ENCODE results near the gene JMJD8.
"Not testable (repeated sequence)": the region's sequence is repeated elsewhere in the genome, so short reads cannot be mapped to it uniquely, and the experiment has no call there.

Gene JMJD8

DNA sequence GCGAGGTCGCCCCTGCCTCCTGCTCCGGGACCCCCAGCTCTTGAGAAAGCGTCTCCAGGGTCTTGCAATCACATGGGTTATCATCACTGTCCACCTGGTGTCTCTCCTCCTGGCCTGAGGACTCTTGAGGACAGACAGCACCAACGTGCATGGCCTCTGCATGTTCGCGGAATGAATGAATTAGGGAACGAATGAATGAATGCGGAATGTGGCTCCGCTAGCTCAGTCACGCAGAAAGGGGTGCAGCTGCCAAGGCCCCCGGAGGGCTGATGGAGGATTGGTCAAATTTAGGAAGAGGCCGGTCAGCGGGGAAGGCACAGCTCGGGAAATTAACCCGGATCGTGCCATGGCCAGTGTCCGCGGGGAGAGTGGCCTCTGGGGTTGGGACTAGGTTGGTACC, 18.2 kb upstream of the JMJD8 start:
- H3K27me3 ChIP-seq (ENCODE audit: control insufficient read depth, insufficient read depth, low read length), result peaks cover 58% of the 10 kb centered on the region

DNA sequence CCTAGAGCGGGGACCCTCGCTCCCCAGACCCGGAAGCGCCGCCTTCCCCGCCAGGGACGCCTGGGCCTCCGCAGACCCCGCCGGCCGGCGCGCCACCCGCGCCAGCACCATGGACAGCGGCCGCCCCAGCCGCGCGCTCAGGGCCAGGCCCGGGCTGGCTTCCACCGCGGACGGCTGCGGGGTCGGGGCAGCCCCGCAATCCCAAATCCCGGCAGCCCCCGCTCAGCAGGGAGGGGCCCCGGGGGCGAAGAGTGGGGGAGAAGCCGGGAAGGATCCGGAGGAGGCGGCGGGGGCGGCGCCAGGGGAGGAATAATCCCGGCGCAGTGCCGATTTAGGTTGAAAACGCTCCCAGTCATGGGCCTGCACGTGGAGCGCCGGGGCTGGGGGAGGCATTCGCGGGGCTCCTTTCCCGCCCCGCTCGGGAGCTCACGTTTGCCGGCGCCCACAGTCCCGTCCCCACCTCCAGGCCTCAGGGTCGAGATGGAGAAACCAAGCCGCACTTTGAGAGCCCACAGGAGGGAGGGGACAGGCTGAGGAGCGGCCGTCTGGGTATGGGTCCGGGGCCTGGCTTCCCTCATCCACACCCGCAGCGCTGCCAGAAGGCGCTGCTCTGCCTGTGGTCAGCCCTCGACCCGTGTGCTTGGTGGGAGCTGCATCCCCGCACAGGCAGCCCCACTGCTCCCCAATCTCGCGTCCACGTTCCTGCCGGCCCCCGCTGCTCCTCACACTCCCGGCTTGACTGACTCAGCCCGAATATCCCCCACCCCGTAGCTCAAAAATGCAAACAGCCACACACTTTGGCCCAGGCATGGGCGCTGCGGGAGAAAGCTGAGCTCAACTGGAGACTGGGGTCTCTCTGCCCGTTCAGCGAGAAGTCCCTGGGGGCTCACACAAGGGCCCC, 16.8 kb upstream of the JMJD8 start:
- H3K9ac ChIP-seq (ENCODE audit: low read length), result no peak overlapping the region
- peaks cover 48% of the 10 kb centered on the region for H3K27me3 ChIP-seq (ENCODE audit: control insufficient read depth, insufficient read depth, low read length)

More for the DNA sequence above, 18.2 kb upstream of the JMJD8 start:
- Histone ChIP-seq H3K4me1 (ENCODE audit: control insufficient read depth, insufficient read depth, low read length) (no peaks in the 10 kb centered on the region), H3K4me3 (ENCODE audit: low read length) (no peak overlapping the region), H3K36me3 (ENCODE audit: control insufficient read depth, insufficient read depth, low read length) (no peaks in the 10 kb centered on the region), H3K9ac (ENCODE audit: low read length) (no peak overlapping the region), H3K27ac (ENCODE audit: low read depth, low read length) (no peak overlapping the region)

DNA sequence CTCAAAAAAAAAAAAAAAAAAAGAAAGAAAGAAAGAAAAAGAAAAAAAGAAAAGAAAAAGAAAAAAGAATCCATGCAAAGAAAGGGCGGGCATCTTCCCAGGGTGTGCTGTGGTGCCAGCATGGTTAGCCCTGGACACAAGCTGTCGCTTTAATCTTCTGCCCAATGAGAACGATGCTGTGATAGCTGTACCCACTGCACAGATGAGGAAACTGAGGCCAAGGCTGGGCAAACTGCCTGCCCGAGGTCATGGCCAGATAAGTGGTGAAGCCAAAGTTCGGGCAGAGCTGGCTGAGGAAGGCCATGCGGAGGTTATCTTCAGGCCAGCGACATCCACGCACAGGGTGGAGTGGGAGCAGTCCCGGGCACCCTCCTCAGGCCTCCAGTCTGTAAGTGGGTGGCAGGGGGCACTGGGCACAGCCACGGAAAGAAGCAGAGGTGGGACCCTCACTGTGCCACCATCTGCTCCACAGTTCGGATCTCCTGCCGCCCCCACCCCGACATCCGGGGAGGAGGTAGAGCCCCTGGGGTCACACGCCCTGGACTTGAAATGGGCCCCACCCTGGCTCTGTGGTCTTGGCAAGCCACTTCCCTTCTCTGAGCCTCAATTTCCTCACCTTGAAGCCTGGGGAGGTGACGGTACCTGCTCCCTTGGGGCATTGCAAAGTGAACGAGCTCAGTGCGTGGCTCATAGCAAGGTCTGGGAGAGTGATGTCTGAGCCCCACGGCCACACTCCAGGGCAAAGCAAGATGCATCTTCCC, 15.0 kb upstream of the JMJD8 start:
- Histone ChIP-seq H3K27me3 (ENCODE audit: control insufficient read depth, insufficient read depth, low read length) (peaks cover 47% of the 10 kb centered on the region), H3K4me3 (ENCODE audit: low read length) (no peak overlapping the region), H3K4me1 (ENCODE audit: control insufficient read depth, insufficient read depth, low read length) (no peaks in the 10 kb centered on the region)

More for the DNA sequence above, 16.8 kb upstream of the JMJD8 start:
- no peak overlapping the region for H3K4me3 ChIP-seq (ENCODE audit: low read length)
- no peaks in the 10 kb centered on the region for H3K36me3 ChIP-seq (ENCODE audit: control insufficient read depth, insufficient read depth, low read length)
- no peak overlapping the region for H3K27ac ChIP-seq (ENCODE audit: low read depth, low read length)
- no peaks in the 10 kb centered on the region for H3K4me1 ChIP-seq (ENCODE audit: control insufficient read depth, insufficient read depth, low read length)

DNA sequence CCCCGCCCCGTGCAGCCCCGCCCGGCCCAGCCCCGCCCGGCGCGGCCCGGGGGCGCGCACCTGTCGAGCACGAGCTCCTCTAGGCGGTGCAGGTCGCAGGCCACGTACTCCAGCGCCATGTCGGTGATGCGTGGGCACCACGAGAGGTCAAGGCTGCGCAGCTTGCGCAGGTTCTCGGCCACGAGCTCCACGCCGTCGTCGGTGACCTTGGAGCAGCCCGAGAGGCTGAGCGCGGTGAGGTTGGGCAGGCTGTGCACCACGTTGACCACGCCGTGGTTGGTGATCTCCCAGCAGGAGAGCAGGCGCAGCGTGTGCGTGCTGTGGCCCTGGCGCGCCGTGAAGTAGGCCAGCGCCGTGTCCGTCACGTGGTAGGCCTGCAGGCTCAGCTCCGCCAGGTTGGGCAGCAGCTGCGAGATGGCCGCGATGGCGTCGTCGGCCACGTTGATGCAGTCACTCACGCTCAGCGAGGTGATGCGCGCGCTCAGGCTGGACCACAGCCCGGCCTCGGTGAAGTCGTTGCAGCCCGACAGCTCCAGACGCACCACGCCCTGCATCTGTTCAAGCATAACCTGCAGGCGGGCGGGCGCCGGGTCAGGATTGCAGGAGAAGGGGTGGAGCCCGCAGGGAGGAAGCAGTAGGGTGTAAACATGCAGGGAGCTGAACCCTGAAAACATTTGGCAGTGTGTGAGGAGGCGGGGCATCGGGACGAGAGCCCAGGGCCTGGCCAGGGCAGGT, 11.4 kb upstream of the JMJD8 start:
- Histone ChIP-seq H3K27ac (ENCODE audit: low read depth, low read length) (no peak overlapping the region), H3K4me1 (ENCODE audit: control insufficient read depth, insufficient read depth, low read length) (no peaks in the 10 kb centered on the region), H3K36me3 (ENCODE audit: control insufficient read depth, insufficient read depth, low read length) (no peaks in the 10 kb centered on the region), H3K4me3 (ENCODE audit: low read length) (peak overlapping the region; percentile 51), H3K9ac (ENCODE audit: low read length) (no peak overlapping the region), H3K27me3 (ENCODE audit: control insufficient read depth, insufficient read depth, low read length) (peaks cover 22% of the 10 kb centered on the region)

More for the DNA sequence above, 15.0 kb upstream of the JMJD8 start:
- Histone ChIP-seq H3K27ac (ENCODE audit: low read depth, low read length) (no peak overlapping the region), H3K36me3 (ENCODE audit: control insufficient read depth, insufficient read depth, low read length) (no peaks in the 10 kb centered on the region), H3K9ac (ENCODE audit: low read length) (no peak overlapping the region)

DNA sequence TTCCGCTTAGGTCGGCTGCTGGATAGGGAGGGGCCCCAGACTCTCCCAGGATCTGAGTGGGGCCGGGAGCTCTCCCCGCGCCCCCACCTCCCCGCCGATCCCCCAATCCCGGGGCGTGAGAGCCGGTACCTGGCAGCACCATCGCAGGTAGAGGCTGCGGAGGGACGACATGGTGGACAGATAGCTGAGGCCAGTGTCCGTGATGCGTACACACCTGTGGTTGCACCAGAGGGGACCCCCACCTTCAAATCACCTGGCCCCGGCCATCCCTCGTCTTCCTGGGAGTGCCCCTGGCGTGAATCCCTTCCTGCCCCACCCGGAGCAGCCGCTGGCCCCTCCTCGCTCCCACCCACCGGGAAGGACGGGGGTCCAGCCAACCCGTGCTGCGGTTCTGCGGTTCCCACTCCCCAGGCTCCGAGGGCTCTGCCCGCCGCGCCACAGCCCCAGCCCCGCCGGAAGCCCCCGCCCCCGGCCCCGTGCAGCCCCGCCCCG, 10.8 kb upstream of the JMJD8 start:
- Histone ChIP-seq H3K27me3 (ENCODE audit: control insufficient read depth, insufficient read depth, low read length) (peaks cover 15% of the 10 kb centered on the region), H3K36me3 (ENCODE audit: control insufficient read depth, insufficient read depth, low read length) (no peaks in the 10 kb centered on the region), H3K4me3 (ENCODE audit: low read length) (peak overlapping the region; percentile 33), H3K4me1 (ENCODE audit: control insufficient read depth, insufficient read depth, low read length) (no peaks in the 10 kb centered on the region), H3K27ac (ENCODE audit: low read depth, low read length) (no peak overlapping the region), H3K9ac (ENCODE audit: low read length) (no peak overlapping the region)

DNA sequence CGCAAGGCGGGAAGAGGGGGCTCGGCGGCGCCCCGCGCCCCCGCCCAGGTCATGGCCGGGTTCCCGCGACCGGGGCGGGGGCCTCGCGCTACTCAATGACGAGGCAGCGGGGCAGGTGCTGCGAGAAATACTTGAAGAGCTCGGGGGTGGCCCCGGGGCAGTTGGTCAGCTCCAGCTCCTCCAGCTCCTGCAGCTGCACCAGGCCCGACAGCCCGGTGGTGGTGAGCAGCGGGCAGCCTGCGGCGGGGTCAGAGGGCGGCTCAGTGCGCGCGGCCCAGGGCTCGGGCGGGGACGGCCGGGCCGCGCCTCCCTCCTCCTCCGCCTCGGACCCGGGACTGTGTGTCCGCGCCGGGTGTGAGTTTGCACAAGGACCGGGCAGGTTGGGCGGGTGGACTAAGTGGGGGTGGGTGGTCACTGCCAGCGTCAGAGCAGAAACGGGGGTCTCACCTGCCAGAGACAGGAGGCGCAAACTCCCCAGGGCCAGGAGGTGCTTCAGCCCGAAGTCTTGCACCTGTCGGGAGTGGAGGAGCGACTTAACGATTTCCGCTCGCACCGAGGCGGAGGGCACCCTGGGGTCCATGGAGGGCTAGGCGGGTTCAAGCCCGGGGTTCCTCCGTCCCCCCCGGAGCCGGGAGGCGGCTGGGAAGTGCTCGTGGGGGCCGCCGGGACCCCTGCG, 10.2 kb upstream of the JMJD8 start:
- H3K36me3 ChIP-seq (ENCODE audit: control insufficient read depth, insufficient read depth, low read length), result no peaks in the 10 kb centered on the region
- peaks cover 5% of the 10 kb centered on the region for H3K4me1 ChIP-seq (ENCODE audit: control insufficient read depth, insufficient read depth, low read length)
- H3K4me3 ChIP-seq (ENCODE audit: low read length), result no peak overlapping the region
- H3K9ac ChIP-seq (ENCODE audit: low read length), result no peak overlapping the region
- H3K27me3 ChIP-seq (ENCODE audit: control insufficient read depth, insufficient read depth, low read length), result peaks cover 14% of the 10 kb centered on the region
- H3K27ac ChIP-seq (ENCODE audit: low read depth, low read length), result no peak overlapping the region

DNA sequence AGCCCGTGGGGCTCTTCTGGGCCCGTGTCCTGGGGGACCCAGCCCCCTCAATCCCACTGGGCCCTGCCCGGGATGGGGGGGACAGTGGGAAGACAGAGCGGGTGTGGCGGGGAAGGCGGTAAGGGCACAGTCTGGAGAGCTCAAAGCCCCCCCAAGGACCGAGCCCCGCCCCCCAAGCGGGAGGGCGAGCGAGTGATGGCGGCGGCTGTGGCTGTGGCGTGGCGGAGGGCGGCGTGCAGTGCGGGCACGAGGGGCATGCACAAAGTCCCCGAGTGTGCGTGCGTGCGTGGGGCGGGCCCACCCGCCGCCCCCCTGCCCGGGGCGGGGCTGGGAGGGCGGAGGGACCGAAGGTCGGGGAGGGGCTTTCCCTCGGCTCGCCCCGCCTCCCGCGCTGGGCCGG, 9.6 kb upstream of the JMJD8 start:
- Histone ChIP-seq H3K4me1 (ENCODE audit: control insufficient read depth, insufficient read depth, low read length) (peaks cover 5% of the 10 kb centered on the region), H3K4me3 (ENCODE audit: low read length) (no peak overlapping the region), H3K27ac (ENCODE audit: low read depth, low read length) (no peak overlapping the region), H3K9ac (ENCODE audit: low read length) (no peak overlapping the region), H3K27me3 (ENCODE audit: control insufficient read depth, insufficient read depth, low read length) (peaks cover 12% of the 10 kb centered on the region), H3K36me3 (ENCODE audit: control insufficient read depth, insufficient read depth, low read length) (no peaks in the 10 kb centered on the region)

DNA sequence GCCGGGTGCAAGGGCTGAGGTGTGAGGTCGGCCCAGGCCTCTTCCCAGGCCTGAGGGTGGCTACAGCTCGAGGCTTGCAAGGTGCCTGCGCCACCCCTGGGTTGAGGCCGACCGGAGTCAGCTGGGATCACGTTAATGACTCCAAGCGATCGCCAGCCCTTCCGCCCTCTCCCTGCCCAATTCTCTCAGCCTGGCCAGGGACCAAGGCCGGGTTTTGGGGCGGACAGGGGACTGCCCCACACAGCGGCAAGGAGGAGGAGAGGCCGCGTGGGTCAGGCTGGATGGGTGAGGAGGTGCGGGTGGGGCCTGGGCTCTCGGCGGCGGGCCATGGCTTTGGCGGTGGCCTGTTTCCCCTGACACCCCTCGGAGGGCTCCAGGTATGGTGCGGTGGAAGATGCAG, 9.2 kb upstream of the JMJD8 start:
- peaks cover 12% of the 10 kb centered on the region for H3K27me3 ChIP-seq (ENCODE audit: control insufficient read depth, insufficient read depth, low read length)
- H3K27ac ChIP-seq (ENCODE audit: low read depth, low read length), result no peak overlapping the region
- H3K4me3 ChIP-seq (ENCODE audit: low read length), result no peak overlapping the region
- H3K9ac ChIP-seq (ENCODE audit: low read length), result no peak overlapping the region
- no peaks in the 10 kb centered on the region for H3K36me3 ChIP-seq (ENCODE audit: control insufficient read depth, insufficient read depth, low read length)
- H3K4me1 ChIP-seq (ENCODE audit: control insufficient read depth, insufficient read depth, low read length), result peaks cover 5% of the 10 kb centered on the region

DNA sequence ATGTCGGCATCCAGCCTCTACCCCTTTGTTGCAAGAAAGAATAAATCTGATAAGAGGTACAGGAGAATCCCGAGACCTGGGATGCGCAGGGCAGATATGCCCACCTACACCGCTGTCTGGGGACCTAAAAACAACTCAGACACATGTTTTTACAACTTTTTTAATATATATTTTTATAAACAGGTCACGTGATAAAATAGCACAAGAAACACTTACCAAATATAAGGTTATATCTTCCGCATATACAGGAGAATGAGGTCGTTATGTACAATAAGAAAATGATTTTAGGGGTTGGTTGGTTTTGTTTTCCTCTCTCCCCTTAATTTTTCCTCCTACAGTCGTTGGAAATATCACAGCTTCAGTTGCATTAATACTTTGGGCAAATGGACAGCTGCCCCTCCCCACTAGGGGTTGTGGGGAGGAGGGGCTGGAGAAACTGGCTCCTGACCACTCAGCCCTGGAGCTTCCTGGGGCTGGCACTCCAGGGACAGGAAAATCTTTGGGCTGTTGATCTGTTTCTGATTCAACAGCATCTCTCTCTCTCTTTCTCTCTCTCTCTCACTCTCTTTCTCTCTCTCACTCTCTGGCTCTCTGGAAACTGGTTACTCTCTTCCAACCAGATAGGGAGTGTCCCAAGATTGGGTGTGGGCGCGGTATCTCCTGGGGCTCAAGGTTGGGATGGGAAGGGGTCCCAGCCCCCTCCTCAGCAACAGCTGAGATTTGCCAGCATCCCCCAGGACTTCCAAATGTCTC, 8.4 kb upstream of the JMJD8 start:
- Histone ChIP-seq H3K4me1 (ENCODE audit: control insufficient read depth, insufficient read depth, low read length) (peaks cover 5% of the 10 kb centered on the region), H3K27me3 (ENCODE audit: control insufficient read depth, insufficient read depth, low read length) (peaks cover 12% of the 10 kb centered on the region), H3K27ac (ENCODE audit: low read depth, low read length) (no peak overlapping the region), H3K9ac (ENCODE audit: low read length) (no peak overlapping the region), H3K4me3 (ENCODE audit: low read length) (no peak overlapping the region), H3K36me3 (ENCODE audit: control insufficient read depth, insufficient read depth, low read length) (no peaks in the 10 kb centered on the region)

DNA sequence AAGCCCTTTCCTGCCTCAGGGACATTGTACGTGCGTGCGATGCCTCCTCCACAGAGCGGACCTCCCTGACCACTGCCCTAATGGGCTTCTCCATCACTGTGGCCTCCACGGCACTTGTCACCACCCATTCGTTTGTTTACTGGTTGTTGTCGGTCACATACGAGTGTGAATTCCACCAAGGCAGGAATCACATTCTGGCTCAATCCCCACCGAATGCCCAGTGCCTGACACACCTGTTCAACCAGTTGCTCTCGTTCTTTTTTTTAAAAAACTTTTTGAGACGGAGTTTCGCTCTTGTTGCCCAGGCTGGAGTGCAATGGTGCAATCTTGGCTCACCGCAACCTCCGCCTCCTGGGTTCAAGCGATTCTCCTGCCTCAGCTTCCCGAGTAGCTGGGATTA, 7.1 kb upstream of the JMJD8 start:
- H3K4me3 ChIP-seq (ENCODE audit: low read length), result not testable (repeated sequence)

DNA sequence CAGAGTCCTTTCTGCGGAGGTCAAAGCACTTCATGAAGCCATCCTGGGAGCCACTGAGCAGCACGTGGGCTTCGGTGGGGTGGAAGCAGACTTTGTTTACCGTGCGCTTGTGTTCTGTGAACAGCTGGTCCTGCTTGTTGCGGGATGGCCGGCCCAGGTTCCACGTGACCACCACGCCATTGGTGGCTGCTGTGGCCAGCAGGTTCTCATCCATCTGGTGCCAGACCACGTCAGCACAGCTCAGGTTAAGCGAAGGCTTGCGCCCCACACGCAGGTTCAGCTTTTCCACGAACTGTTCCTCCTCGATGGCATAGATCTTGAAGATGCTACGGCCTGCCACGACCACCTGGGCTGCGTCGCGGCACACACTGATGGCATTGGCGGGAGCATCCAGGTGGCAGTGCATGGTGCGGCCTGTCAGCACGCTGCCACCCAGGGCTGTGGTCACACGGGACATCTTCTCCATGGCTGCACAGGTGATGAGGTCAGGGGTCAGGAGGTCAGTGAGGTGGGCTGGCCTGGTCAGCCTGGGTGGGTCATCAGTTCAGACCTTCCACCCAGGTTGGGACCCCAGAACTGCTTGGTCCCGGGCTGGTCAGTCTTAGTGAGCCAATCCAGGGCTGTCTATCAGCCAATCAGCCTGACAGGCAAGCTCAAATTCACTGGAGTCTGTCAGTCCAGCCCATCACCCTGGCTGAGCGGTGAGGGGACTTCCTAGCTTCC, 5.2 kb upstream of the JMJD8 start:
- peaks cover 3% of the 10 kb centered on the region for H3K36me3 ChIP-seq (ENCODE audit: control insufficient read depth, insufficient read depth, low read length)
- peak overlapping the region; percentile 80 for H3K27ac ChIP-seq (ENCODE audit: low read depth, low read length)
- H3K4me3 ChIP-seq (ENCODE audit: low read length), result peak overlapping the region; percentile 93
- peaks cover 5% of the 10 kb centered on the region for H3K27me3 ChIP-seq (ENCODE audit: control insufficient read depth, insufficient read depth, low read length)
- H3K4me1 ChIP-seq (ENCODE audit: control insufficient read depth, insufficient read depth, low read length), result peaks cover 5% of the 10 kb centered on the region
- H3K9ac ChIP-seq (ENCODE audit: low read length), result peak overlapping the region; percentile 83

More for the DNA sequence above, 7.1 kb upstream of the JMJD8 start:
- H3K36me3 ChIP-seq (ENCODE audit: control insufficient read depth, insufficient read depth, low read length); H3K27ac ChIP-seq (ENCODE audit: low read depth, low read length); H3K4me1 ChIP-seq (ENCODE audit: control insufficient read depth, insufficient read depth, low read length); H3K9ac ChIP-seq (ENCODE audit: low read length): not testable (repeated sequence)
- H3K27me3 ChIP-seq (ENCODE audit: control insufficient read depth, insufficient read depth, low read length), result peaks cover 12% of the 10 kb centered on the region
